K562 (cell line): ENCODE results near the gene DRC3. TPM values are rescaled to one million over a fixed set of nuclear protein-coding genes. Genes with fewer than 3 reads are reported as not detected.
A peak's percentile ranks its signal among the peaks of the same experiment; 100 is the strongest.

Experiments
- ATAC-seq: fragments of 200-7000 bp; cut with Tn5 transposase; 3 replicates; pipeline ENCODE4 v1.9.1; 2020; ENCODE audit warnings: moderate library complexity
- BruUV-seq: library from RNA; stranded (reverse); fragments of 400-500 nt; replicated peaks from 2 replicates; lab custom pipeline; 2021; lab: Mats Ljungman, UMichigan
- CTCF ChIA-PET: fragments of 300-600 bp; formaldehyde crosslinking; extraction: SDS; loops from one replicate; lab custom pipeline; 2021; ENCODE audit warnings: low intra/inter-chr PET ratio; lab: Yijun Ruan, JAX
- POLR2A ChIA-PET: fragments of 300-600, 350-650 bp; sonication (Branson Sonifier 250); formaldehyde crosslinking; extraction: SDS; loops from one replicate; lab custom pipeline; 2021; ENCODE audit warnings: antibody characterized with exemption, inconsistent platforms; lab: Yijun Ruan, JAX
- DNase-seq, 4 experiments: peaks; one replicate each; pipeline versions ENCODE4 v3.0.0 to v3.0.0-alpha.2; 2011 to 2018; ENCODE audit warnings: low spot score in 3 of 4, mixed read lengths in 3 of 4; ENCODE audit errors: extremely low read depth in 1 of 4
- FAIRE-seq: peaks from 2 replicates; lab custom pipeline; 2011; peaks lifted over from hg19 to GRCh38; lab: Jason Lieb, UNC
- H2AFZ ChIP-seq: 2 replicates; pipeline ENCODE4 v1.6.0; 2011; ENCODE audit warnings: low read depth, low read length, control low read depth, inconsistent platforms
- H3K27ac ChIP-seq: fragments of 200-600 bp; 3 replicates; pipeline ENCODE4 v1.8.0; 2011; ENCODE audit warnings: low read depth, mild to moderate bottlenecking, control low read depth, inconsistent platforms, low read length, moderate library complexity, mixed read lengths; ENCODE audit errors: extremely low read depth
- H3K27me3 ChIP-seq, 2 experiments: fragments of 300-600 bp in 1 of 2; 2 replicates in 1 of 2; 3 replicates in 1 of 2; pipeline versions ENCODE4 v1.6.0 to v1.8.0; 2011; ENCODE audit warnings: inconsistent platforms in 2 of 2, low read length in 2 of 2, mild to moderate bottlenecking in 1 of 2, mixed read lengths in 1 of 2, moderate library complexity in 1 of 2; ENCODE audit not compliant: control insufficient read depth in 2 of 2, insufficient read depth in 2 of 2
- H3K36me3 ChIP-seq: fragments of 300-600 bp; 3 replicates; pipeline ENCODE4 v1.8.0; 2011; ENCODE audit warnings: mild to moderate bottlenecking, low read length, inconsistent platforms; ENCODE audit not compliant: control insufficient read depth, insufficient read depth
- H3K4me1 ChIP-seq, 2 experiments: fragments of 200-600 bp in 1 of 2; replicated peaks in 1 of 2; 2 replicates in 1 of 2; 3 replicates in 1 of 2; pipeline versions ENCODE4 v1.5.1 to v1.8.0; 2011; ENCODE audit warnings: inconsistent platforms in 2 of 2, low read length in 2 of 2, mild to moderate bottlenecking in 1 of 2, mixed read lengths in 1 of 2, moderate library complexity in 1 of 2; ENCODE audit not compliant: control insufficient read depth in 2 of 2, insufficient read depth in 2 of 2
- H3K4me2 ChIP-seq: 2 replicates; pipeline ENCODE4 v1.6.1; 2011; ENCODE audit warnings: low read length, control low read depth, inconsistent platforms, mixed read lengths; ENCODE audit not compliant: insufficient read depth
- H3K4me3 ChIP-seq: fragments of 200-600 bp; sonication (generic), shearing (Covaris generic); 2 replicates; pipeline ENCODE4 v1.5.1; 2016; ENCODE audit warnings: control low read depth, inconsistent platforms
- H3K79me2 ChIP-seq: fragments of 200-600 bp; 3 replicates; pipeline ENCODE4 v1.8.0; 2011; ENCODE audit warnings: low read length, inconsistent platforms; ENCODE audit not compliant: control insufficient read depth, insufficient read depth
- H3K9ac ChIP-seq, 2 experiments: 2 replicates each; pipeline versions ENCODE4 v1.6.0 to v1.6.1; 2011; ENCODE audit warnings: low read depth in 2 of 2, low read length in 2 of 2, control low read depth in 1 of 2, inconsistent platforms in 1 of 2, mild to moderate bottlenecking in 1 of 2, mixed read lengths in 1 of 2; ENCODE audit not compliant: insufficient read depth in 1 of 2
- H3K9me1 ChIP-seq: one replicate; pipeline ENCODE4 v1.6.0; 2011; ENCODE audit warnings: inconsistent platforms, mild to moderate bottlenecking, low read length, moderate library complexity; ENCODE audit not compliant: control insufficient read depth, insufficient read depth
- H3K9me3 ChIP-seq: replicated peaks from 2 replicates; pipeline ENCODE4 v1.5.1; 2011; ENCODE audit warnings: low read depth, low read length, inconsistent platforms; ENCODE audit not compliant: control insufficient read depth, insufficient read depth
- H4K20me1 ChIP-seq: replicated peaks from 2 replicates; pipeline ENCODE4 v1.6.1; 2011; ENCODE audit warnings: low read length, inconsistent platforms, mixed read lengths; ENCODE audit not compliant: control insufficient read depth, insufficient read depth
- IFI16 ChIP-seq: fragments of 250-450 bp; sonication (Bioruptor Pico); IDR thresholded peaks from 2 replicates; pipeline ENCODE4 v2.1.2; 2022; ENCODE audit warnings: mild to moderate bottlenecking, inconsistent platforms
- JUNB ChIP-seq: fragments of 450-650 bp; formaldehyde crosslinking; conservative IDR thresholded peaks from 2 replicates; pipeline ENCODE4 v1.4.0; 2020; ENCODE audit warnings: mild to moderate bottlenecking
- PBX2 ChIP-seq, 2 experiments: IDR thresholded peaks in 1 of 2; conservative IDR thresholded peaks in 1 of 2; 2 replicates each; pipeline ENCODE4 v1.6.1; 2016; ENCODE audit warnings: low read depth in 2 of 2, mild to moderate bottlenecking in 1 of 2, missing compliant biosample characterization in 1 of 2, missing genetic modification characterization in 1 of 2, moderate library complexity in 1 of 2
- POLR2H ChIP-seq: IDR thresholded peaks from 2 replicates; pipeline ENCODE4 v1.6.1; 2016; ENCODE audit warnings: missing genetic modification characterization, low read depth, mild to moderate bottlenecking, control low read depth, missing compliant biosample characterization, moderate library complexity
- POLR3A ChIP-seq: IDR thresholded peaks from 2 replicates; pipeline ENCODE4 v1.6.1; 2011; ENCODE audit warnings: borderline replicate concordance, mild to moderate bottlenecking, moderate library complexity; ENCODE audit not compliant: insufficient read length, insufficient read depth; ENCODE audit errors: extremely low read depth
- PPARD ChIP-seq: fragments of 250-450 bp; sonication (Bioruptor Pico); IDR thresholded peaks from 2 replicates; pipeline ENCODE4 v1.8.0; 2022; ENCODE audit warnings: inconsistent platforms, mild to moderate bottlenecking, moderate library complexity
- SIN3B ChIP-seq: fragments of 450-650 bp; IDR thresholded peaks from 2 replicates; pipeline ENCODE4 v1.6.1; 2017; ENCODE audit warnings: low read depth, mild to moderate bottlenecking, moderate library complexity
- TBP ChIP-seq: optimal IDR thresholded peaks from 2 replicates; pipeline ENCODE3; 2011; ENCODE audit warnings: low read depth, low read length, improper control_type of control experiment
- ZBED1 ChIP-seq: IDR thresholded peaks from 2 replicates; pipeline ENCODE4 v1.6.1; 2014
- WGBS: fragments of 100-300 bp; shearing (Covaris generic); methylation state at CpG from one replicate; pipeline ENCODE4 v1.1.6; 2016; ENCODE audit warnings: low coverage, mixed read lengths; ENCODE audit not compliant: insufficient coverage; ENCODE audit errors: missing lambda C conversion rate; 5-methylcytosine and 5-hydroxymethylcytosine counted together
- in situ Hi-C: fragments of 300-500 bp; cut with MboI; formaldehyde crosslinking; loops from 4 replicates; pipeline ENCODE4 v1.15.0; 2018; ENCODE audit warnings: inconsistent platforms, mixed read lengths
- intact Hi-C: fragments of 100-400 bp; cut with micrococcal nuclease; formaldehyde crosslinking; loops from 2 replicates; pipeline ENCODE4 v1.14.2; 2022
- polyA plus RNA-seq, 8 experiments: library from polyadenylated mRNA; depleted of rRNA in 4 of 8; stranded (reverse) in 5 of 8; unstranded in 3 of 8; fragments of >200 nt; fragmentation: Nextera tagmentation in 2 of 8; fragmentation: Illumina TruSeq in 1 of 8; extraction: Ambion mirVana in 2 of 8; extraction: Trizol in 1 of 8; gene quantifications; 2 replicates each; pipeline versions ENCODE4 v1.2.1 to v1.2.3, GENCODE V29; 2011 to 2014; ENCODE audit warnings: inconsistent platforms in 1 of 8, missing spikeins in 1 of 8
- total RNA-seq, 7 experiments: library from RNA; depleted of rRNA in 6 of 7; stranded (reverse); fragments of >200 nt in 6 of 7; fragmentation: Illumina TruSeq in 2 of 7; extraction: Trizol in 2 of 7; gene quantifications; 2 replicates each; pipeline versions ENCODE4 v1.2.1 to v1.2.3, GENCODE V29; 2011 to 2021; ENCODE audit warnings: low replicate concordance in 1 of 7

The DRC3 gene
- total and polyA plus RNA-seq, 9 of the 15 experiments (the other 6 are each of a cell fraction or from before 2014, with no cell fraction given) = 0.10 to 0.84 (median 0.30) TPM; not detected in 3

- TF ChIP-seq PPARD (CRISPR knock-in tag) = no peak
- no peak for TF ChIP-seq IFI16 (CRISPR knock-in tag)
- no peak for TF ChIP-seq PBX2 (CRISPR knock-in tag; IDR thresholded peaks at IDR 0.05; ENCODE audit: low read depth)
- TF ChIP-seq PBX2 (tag; conservative IDR thresholded peaks at IDR 0.05; ENCODE audit: low read depth) = no peak
These were observed 13.7 kb upstream of the DRC3 start (continued) for GRCh38 chr17:17958982-17959381.

DNA sequence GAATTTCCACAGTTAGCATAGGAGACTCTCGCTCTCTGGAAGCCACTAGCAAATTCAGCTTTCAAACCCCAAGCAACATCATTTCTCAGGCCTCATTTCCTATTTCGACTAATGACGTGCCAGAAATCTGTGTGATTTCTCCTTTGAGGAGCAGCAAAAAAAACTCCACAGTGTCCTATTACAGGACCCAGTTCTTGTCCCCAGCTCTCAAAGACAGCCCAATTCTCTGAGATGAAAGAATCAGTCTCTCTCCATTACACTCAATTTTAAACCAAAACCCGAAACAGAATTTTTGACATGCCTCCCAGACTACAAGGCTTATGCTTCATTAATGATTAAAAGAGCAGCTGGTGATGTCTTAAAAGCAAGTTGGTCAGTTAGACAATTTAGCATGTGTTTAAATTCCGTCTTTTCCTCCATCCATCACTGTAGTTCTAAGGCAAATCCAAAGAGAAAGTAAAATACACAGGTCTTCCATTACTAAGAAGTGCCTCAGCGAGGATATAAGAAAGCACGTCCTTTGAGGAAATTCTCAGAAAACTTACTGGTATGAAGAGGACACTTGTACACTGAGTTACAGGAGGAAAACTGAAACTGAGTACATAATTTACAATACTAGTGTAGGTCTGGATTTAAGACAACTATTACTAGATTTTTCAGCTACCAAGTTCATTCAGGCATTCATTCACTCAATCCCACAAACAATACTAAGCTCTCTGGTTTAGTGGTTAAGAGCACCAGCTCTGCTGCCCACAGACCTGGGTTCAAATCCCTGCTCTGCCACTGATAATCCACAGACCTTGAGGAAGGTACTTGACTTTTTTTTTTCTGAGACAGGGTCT, 12.9 kb upstream of the DRC3 start:
- no TSS peak for BruUV-seq
- H3K9me3 ChIP-seq = no peaks in the 10 kb centered on the region
- ATAC-seq = no peak
- H3K9ac ChIP-seq = no peak overlapping the region
- H3K9me1 ChIP-seq = no peaks in the 10 kb centered on the region
- H3K4me3 ChIP-seq = no peak overlapping the region
- H3K4me2 ChIP-seq = no peak overlapping the region
- CTCF ChIA-PET = no interaction called here
- H3K36me3 ChIP-seq = no peaks in the 10 kb centered on the region
- POLR2A ChIA-PET = interaction anchor here (0.6 to 0.8 kb wide), 3 partner anchors 10 to 14 kb away, joined by 3 read pairs; no protein-coding TSS in a partner anchor
- H4K20me1 ChIP-seq = no peaks in the 10 kb centered on the region; the same call in 1 of the 2 replicates
- FAIRE-seq = no peak
- no peak for DNase-seq
- in situ Hi-C loops = no loop called here
- H3K4me1 ChIP-seq = peaks cover 7 to 8% of the 10 kb centered on the region in 2 experiments; a peak in 3 of 5 replicates
- H3K27ac ChIP-seq = no peak overlapping the region
- WGBS = 39% methylated on average over 7 of the region's 7 CpGs
- no peak overlapping the region for H2AFZ ChIP-seq
- H3K27me3 ChIP-seq = no peaks in the 10 kb centered on the region
- H3K79me2 ChIP-seq = no peaks in the 10 kb centered on the region
- TF ChIP-seq ZBED1 = no peak
- TF ChIP-seq SIN3B = no peak
- no peak for TF ChIP-seq JUNB (CRISPR knock-in tag)
- TF ChIP-seq POLR3A = peak; percentile 71
- TF ChIP-seq TBP = peak; percentile 90
- peak; percentile 43; the same call in 1 of the 2 replicates for TF ChIP-seq POLR2H
- intact Hi-C loops = no loop called here
